Measurements from ENCODE around the gene IGF2BP2.

Gene IGF2BP2

GRCh38 chr3:185623939-185624665 lies 200.7 kb downstream of the IGF2BP2 start:
- no peaks in the 10 kb centered on the region for H3K79me2 ChIP-seq (ENCODE audit: low read length)
- no peaks in the 10 kb centered on the region for H3F3A ChIP-seq (ENCODE audit: insufficient read depth, low read length)
- no peak for DNase-seq
- no peaks in the 10 kb centered on the region for H3K9me2 ChIP-seq (replicated peaks; ENCODE audit: insufficient read depth, low read length)
- no peak overlapping the region for H3K9ac ChIP-seq (ENCODE audit: low read length)
- no peak overlapping the region for H3K4me3 ChIP-seq (ENCODE audit: low read length)
- H3K36me3 ChIP-seq (replicated peaks; ENCODE audit: insufficient read depth, low read length), result no peaks in the 10 kb centered on the region; the same call in 1 of the 2 replicates
- no peak overlapping the region for H3K27ac ChIP-seq (ENCODE audit: low read length)
- no peak for TF ChIP-seq CTCF (IDR thresholded peaks at IDR 0.05; ENCODE audit: low read length)
- no peak for TF ChIP-seq EZH2phosphoT487 (IDR thresholded peaks at IDR 0.05; ENCODE audit: low read length)
- TF ChIP-seq EZH2 (optimal IDR thresholded peaks at IDR 0.05; ENCODE audit: low read depth, low read length), result no peak
- H4K20me1 ChIP-seq (ENCODE audit: insufficient read depth, low read length), result no peaks in the 10 kb centered on the region
- H2AFZ ChIP-seq (ENCODE audit: low read length), result no peak overlapping the region
- H3K27me3 ChIP-seq (replicated peaks; ENCODE audit: insufficient read depth, low read length), result no peaks in the 10 kb centered on the region
- H3K9me3 ChIP-seq (replicated peaks; ENCODE audit: insufficient read depth, low read length), result no peaks in the 10 kb centered on the region
- no peaks in the 10 kb centered on the region for H3K4me1 ChIP-seq (ENCODE audit: low read length)
- H3K4me2 ChIP-seq (ENCODE audit: low read depth, low read length), result no peak overlapping the region

- Histone ChIP-seq H3K27me3 (replicated peaks; ENCODE audit: insufficient read depth, low read length) (no peaks in the 10 kb centered on the region), H3K27ac (ENCODE audit: low read length) (no peak overlapping the region), H3F3A (ENCODE audit: insufficient read depth, low read length) (no peaks in the 10 kb centered on the region), H4K20me1 (ENCODE audit: insufficient read depth, low read length) (no peaks in the 10 kb centered on the region), H3K36me3 (replicated peaks; ENCODE audit: insufficient read depth, low read length) (peaks cover 14% of the 10 kb centered on the region; the same call in 1 of the 2 replicates), H3K9me2 (replicated peaks; ENCODE audit: insufficient read depth, low read length) (no peaks in the 10 kb centered on the region), H3K4me3 (ENCODE audit: low read length) (no peak overlapping the region), H3K4me1 (ENCODE audit: low read length) (no peaks in the 10 kb centered on the region), H3K9me3 (replicated peaks; ENCODE audit: insufficient read depth, low read length) (no peaks in the 10 kb centered on the region), H3K9ac (ENCODE audit: low read length) (no peak overlapping the region), H3K4me2 (ENCODE audit: low read depth, low read length) (no peak overlapping the region), H3K79me2 (ENCODE audit: low read length) (no peaks in the 10 kb centered on the region), H2AFZ (ENCODE audit: low read length) (no peak overlapping the region)
- no peak for DNase-seq
- TF ChIP-seq EZH2phosphoT487 (IDR thresholded peaks at IDR 0.05; ENCODE audit: low read length) (no peak), EZH2 (optimal IDR thresholded peaks at IDR 0.05; ENCODE audit: low read depth, low read length) (no peak), CTCF (IDR thresholded peaks at IDR 0.05; ENCODE audit: low read length) (no peak)
Observed at GRCh38 chr3:185613016-185613415, 211.8 kb downstream of the IGF2BP2 start.

- no peak for DNase-seq
- no peaks in the 10 kb centered on the region for H3F3A ChIP-seq (ENCODE audit: insufficient read depth, low read length)
- H3K4me3 ChIP-seq (ENCODE audit: low read length), result no peak overlapping the region
- H2AFZ ChIP-seq (ENCODE audit: low read length), result no peak overlapping the region
- H3K9ac ChIP-seq (ENCODE audit: low read length), result no peak overlapping the region
- no peaks in the 10 kb centered on the region for H4K20me1 ChIP-seq (ENCODE audit: insufficient read depth, low read length)
- H3K36me3 ChIP-seq (replicated peaks; ENCODE audit: insufficient read depth, low read length), result peaks cover 13% of the 10 kb centered on the region; the same call in 1 of the 2 replicates
- no peaks in the 10 kb centered on the region for H3K4me1 ChIP-seq (ENCODE audit: low read length)
- H3K4me2 ChIP-seq (ENCODE audit: low read depth, low read length), result no peak overlapping the region
- no peaks in the 10 kb centered on the region for H3K27me3 ChIP-seq (replicated peaks; ENCODE audit: insufficient read depth, low read length)
- TF ChIP-seq EZH2 (optimal IDR thresholded peaks at IDR 0.05; ENCODE audit: low read depth, low read length), result no peak
- TF ChIP-seq CTCF (IDR thresholded peaks at IDR 0.05; ENCODE audit: low read length), result no peak
- TF ChIP-seq EZH2phosphoT487 (IDR thresholded peaks at IDR 0.05; ENCODE audit: low read length), result no peak
- H3K9me3 ChIP-seq (replicated peaks; ENCODE audit: insufficient read depth, low read length), result no peaks in the 10 kb centered on the region
- no peaks in the 10 kb centered on the region for H3K9me2 ChIP-seq (replicated peaks; ENCODE audit: insufficient read depth, low read length)
- 0 out of 2 replicates have a peak, but pooled peaks cover 4% of the 10 kb centered on the region for H3K79me2 ChIP-seq (ENCODE audit: low read length)
- H3K27ac ChIP-seq (ENCODE audit: low read length), result no peak overlapping the region
Observed at GRCh38 chr3:185606196-185606595, 218.6 kb downstream of the IGF2BP2 start.

Measured in MM.1S (cell line).